GM19099 (cell line): ENCODE results near the gene RNPEP.

ENCODE experiments used
- POLR2A ChIP-seq: IDR thresholded peaks from 3 replicates; pipeline ENCODE4 v1.6.1; 2011; ENCODE audit warnings: low read depth; ENCODE audit not compliant: insufficient read length; ENCODE audit errors: extremely low read depth

Gene RNPEP

GRCh38 chr1:201954263-201955008 is 28.0 kb upstream of the RNPEP start:
- no peak for TF ChIP-seq POLR2A

- TF ChIP-seq POLR2A: peak; percentile 98
Observed at GRCh38 chr1:201955009-201955728, 27.3 kb upstream of the RNPEP start, which contains the start of gene TIMM17A. TSS of gene TIMM17A (plus strand) at chr1:201955503. CDS start at chr1:201955527, 24 bp downstream.

GRCh38 chr1:201955729-201956143 is 26.7 kb upstream of the RNPEP start:
- TF ChIP-seq POLR2A: no peak

- TF ChIP-seq POLR2A: no peak
Observed at GRCh38 chr1:201958348-201958747, 24.1 kb upstream of the RNPEP start.

GRCh38 chr1:201964261-201964660 is 18.2 kb upstream of the RNPEP start:
- no peak for TF ChIP-seq POLR2A

GRCh38 chr1:201966171-201966570 is 16.3 kb upstream of the RNPEP start:
- no peak for TF ChIP-seq POLR2A

GRCh38 chr1:201968202-201968925 is 14.1 kb upstream of the RNPEP start:
- TF ChIP-seq POLR2A: no peak

- no peak for TF ChIP-seq POLR2A
Observed at GRCh38 chr1:201970334-201971159, 11.9 kb upstream of the RNPEP start.

- TF ChIP-seq POLR2A: no peak
Observed at GRCh38 chr1:201982082-201982622, 296 bp upstream of the RNPEP start.

- TF ChIP-seq POLR2A: no peak
Observed at GRCh38 chr1:201983380-201983805, 945 bp downstream of the RNPEP start.

GRCh38 chr1:201984446-201984845 is 2.0 kb downstream of the RNPEP start:
- TF ChIP-seq POLR2A: no peak

GRCh38 chr1:201985355-201985754 is 2.9 kb downstream of the RNPEP start:
- TF ChIP-seq POLR2A: no peak

- TF ChIP-seq POLR2A: no peak
Observed at GRCh38 chr1:201988601-201989000, 6.2 kb downstream of the RNPEP start.

GRCh38 chr1:201989354-201990128 is 7.1 kb downstream of the RNPEP start:
- TF ChIP-seq POLR2A: no peak

GRCh38 chr1:201990427-201990826 is 8.0 kb downstream of the RNPEP start:
- no peak for TF ChIP-seq POLR2A
